Activated CD8-positive, alpha-beta memory T cell treated with anti-CD3 and anti-CD28 coated beads, Interleukin-2, amount 50 U/mL, for 24 hours (primary cell): ENCODE results near the gene ADAM12.

Source experiments
- DNase-seq: peaks from one replicate; pipeline ENCODE4 v3.0.0-alpha.2; 2020; ENCODE audit errors: extremely low read depth

Gene ADAM12

GRCh38 chr10:126215746-126216631, 172.3 kb downstream of the ADAM12 start:
- no peak for DNase-seq

GRCh38 chr10:126214679-126215078, 173.6 kb downstream of the ADAM12 start:
- no peak for DNase-seq

DNA sequence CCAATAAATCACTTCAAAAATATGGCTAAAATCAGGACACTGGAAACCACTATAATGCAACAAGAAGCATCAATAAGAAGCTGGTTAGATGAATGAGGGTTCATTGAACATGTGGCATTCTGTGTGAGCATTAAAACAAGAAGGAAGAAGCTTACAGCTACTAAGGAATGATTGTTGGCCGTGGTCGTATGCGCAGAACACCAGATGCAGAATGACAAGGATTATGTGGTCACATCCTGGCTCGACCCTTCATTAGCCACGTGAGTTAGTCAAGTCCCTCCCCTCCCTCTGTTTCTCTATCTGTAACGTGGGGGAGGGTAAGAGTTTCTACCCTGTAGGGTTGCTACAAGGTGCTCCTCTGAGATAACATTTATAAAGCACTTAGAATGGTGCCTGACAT, 174.3 kb downstream of the ADAM12 start:
- DNase-seq = no peak

DNA sequence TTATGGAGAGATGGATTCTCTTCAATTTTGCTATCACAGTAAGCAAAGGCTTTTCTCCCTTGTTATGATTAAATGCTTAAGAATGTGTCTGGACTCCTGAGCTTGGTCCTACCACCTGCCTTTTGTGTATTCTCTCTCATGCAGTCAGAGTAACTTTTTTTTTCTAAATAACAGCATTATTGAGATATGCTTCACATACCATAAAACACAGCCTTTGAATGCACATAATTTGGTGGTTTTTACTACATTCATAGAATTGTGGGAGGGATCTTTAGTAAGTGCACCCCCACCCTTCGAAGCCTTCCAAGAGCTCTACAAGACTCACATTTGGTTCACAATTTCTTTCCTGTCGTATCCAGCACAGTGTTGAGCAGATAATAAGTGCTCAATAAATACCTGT, 175.5 kb downstream of the ADAM12 start:
- DNase-seq = no peak

DNA sequence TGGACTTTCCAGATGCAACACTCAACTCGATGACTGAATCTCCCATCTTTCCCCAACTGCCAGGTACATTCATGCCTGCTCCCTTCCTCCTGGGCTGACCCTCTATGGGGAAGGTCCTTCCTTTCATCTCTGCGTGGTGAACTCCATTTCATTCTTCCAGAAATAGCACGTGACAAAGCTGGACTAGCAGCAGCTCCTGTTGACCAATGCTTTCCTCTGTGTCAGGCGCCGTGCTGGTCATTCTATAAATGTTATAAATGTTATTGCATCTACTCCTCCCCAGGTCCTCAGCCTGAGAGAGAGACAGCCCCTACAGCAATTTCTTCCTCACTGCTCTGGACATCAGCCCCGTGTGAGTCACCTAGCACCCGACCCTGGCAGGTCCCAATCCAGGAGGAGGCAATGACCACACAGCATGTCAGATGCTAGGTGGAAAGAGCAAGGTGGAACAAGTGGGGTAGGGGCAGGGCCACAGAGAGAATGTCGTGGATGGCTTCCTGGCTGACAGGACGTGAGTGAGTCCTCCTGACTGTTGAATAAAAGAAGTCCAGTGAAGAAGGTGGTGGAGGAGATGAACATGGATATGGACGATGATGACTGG, 178.1 kb downstream of the ADAM12 start:
- no peak for DNase-seq

DNA sequence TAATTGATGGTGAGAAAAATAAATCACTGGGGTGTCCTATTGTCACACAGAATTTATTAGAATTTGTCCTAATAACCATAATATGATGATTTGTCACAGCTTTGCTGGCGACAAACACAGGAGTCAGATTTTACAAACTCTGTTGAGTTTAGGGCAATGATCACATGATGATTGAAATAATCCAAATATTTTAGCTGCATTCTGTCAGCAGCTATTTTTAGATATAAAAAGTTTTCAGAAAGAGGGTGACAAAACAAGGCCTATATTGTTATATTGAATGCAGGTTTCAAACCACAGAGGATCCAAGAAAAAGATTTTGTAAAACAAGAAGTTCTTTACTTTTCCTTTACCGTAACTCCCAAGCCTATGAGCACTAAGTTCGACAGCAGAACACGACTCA, 178.8 kb downstream of the ADAM12 start:
- DNase-seq = no peak

DNA sequence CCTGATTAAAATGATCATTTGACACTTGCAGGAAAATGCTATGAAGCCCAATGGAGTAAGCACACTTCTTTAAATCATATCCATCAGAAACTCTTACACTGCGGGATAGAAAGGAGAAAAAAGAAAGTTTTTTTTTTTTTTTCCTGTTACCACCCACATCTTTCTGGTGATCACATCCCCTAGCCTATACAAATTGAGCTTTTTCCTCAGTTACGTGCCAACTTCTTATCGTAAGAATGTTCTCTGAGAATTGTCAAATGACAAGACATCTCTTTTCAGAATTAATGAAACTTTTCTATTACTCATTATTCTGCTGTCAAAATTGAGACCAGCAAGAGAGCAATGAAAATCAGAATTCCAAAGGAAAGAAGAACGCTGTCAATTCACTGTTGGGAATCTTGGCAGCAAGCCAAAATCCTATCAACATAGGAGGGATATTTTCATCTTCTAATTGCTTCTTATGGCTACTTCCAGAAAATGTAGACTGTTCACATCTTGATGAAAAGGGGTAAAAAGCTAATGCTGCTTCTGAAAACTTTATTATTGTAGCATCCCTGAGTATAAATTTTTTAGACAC, 179.5 kb downstream of the ADAM12 start:
- no peak for DNase-seq

DNA sequence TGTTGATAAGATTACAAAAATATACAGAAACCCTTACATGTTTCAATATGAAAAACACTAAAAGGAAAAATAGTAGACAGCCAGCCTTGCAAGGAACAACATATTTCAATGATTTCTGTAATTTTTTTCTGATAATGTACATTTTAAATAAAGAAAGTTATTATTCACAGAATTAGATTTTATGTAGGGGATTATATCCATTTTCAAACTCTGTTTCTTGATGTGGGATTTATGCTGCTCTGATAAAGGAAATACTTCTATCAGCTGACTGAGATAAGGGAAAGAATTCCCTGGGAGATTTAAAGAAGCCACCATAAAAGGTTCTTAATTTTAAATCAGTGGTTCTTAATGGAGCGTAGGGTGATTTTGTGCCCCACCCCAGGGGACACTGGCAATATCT, 180.4 kb downstream of the ADAM12 start:
- no peak for DNase-seq

DNA sequence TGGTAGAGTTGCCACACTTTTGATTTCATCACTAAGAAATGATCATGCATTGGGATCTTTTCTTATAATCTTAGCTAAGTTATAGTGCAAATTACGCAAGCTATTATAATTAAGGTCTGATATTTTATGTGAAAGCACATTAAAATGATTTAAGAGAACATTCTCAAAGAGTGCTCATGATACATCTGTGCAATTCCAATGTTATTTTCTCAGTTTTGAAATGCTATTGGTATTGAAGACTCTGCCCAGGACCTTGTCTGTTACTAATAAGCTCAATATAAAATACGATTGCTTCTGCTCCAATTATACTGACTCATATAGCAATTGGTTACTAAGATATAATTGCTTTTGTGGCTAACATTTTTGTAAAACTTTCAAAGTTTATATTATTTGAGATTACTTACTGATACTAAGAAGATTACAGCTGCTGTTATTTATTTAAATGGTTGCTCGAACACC, 180.9 kb downstream of the ADAM12 start:
- DNase-seq = no peak

DNA sequence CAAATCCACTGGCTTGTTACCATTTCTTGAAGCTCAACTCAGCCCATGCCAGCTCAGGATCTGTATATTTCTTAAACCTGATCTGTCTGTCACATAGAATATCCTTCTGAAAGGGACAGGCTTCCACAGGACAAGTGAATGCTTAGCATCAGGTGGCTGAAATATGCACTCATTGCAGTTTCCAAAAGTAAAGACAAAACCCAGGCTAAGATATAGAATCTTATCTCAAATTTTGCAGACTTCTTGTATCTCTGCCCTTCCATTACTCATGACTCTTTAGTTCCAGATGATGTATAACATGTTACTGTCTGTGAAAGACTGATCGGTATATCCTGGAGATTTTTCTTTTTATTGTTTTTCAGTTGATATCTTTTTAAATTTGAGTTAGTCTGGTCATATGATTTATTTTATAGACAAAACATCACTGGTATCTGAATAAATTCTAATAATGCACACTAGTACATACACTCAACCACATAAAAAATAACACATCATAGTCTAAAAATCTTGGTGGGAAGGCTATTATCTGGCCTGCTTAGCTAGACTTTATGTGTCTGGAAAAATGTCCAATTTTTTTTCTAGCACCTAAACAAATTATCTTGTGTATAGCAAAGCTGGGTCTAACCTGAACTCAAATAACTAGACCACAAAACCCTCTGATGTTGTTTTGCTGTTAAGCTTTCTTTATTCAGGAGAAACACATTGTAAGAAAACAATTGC, 182.6 kb downstream of the ADAM12 start:
- no peak for DNase-seq

GRCh38 chr10:126204320-126204719, 184.0 kb downstream of the ADAM12 start:
- DNase-seq = no peak

GRCh38 chr10:126203746-126204145, 184.5 kb downstream of the ADAM12 start:
- no peak for DNase-seq

DNA sequence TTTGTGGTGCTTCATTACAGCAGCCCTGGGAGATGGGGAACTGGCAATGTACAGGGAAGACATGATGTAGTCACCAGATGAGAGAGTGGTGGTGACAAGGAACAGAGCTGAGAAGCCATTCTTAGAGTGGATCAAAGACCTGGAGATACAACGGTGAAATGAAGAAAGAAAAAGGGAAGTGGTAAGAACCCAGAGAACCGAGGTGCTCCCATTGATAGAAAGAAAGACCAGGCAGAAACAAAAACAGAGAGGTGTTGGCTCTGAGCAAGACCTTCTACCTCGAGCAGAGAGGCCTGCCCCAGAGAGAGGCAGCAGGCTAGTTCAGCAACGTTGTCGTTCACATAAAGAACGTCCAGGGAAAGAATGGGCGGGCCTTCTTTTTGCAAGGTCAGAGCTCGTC, 186.7 kb downstream of the ADAM12 start:
- no peak for DNase-seq

DNA sequence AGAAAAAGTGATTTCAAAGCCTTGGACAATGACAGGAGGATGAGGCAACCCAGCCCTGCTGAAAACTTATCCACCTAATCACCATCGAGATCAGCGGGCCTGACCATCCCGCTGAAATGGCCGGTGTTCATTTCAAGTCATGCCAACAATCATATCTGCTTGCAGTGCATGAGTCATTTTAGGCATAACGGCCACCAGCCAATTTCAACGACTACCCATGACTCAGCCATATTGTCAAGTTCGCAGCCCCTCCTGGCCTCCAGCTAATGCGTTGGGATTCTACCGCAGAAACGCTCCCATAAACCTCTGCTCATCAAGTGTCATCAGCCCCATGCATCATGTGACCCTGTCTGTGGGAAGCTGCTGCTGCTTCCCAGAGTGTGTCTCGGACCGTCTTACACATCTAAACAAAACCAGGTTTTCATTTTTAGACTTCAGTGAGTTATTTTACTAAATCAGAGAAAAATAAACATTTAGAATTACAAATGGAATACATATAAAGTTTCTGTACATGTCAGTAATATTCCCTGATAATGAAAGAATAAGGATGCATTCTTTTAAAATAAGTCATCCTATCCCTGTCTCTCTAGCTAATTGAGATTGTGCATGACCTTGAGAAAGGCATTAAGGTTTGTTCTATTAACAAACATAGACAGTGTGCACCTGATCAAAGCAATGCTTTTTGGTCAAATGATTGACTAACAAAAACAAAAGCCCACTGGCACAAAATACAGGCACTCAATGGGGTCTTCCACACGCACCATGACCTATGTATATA, 188.9 kb downstream of the ADAM12 start:
- DNase-seq = no peak

GRCh38 chr10:126198681-126199080, 189.6 kb downstream of the ADAM12 start:
- DNase-seq = no peak

- DNase-seq = no peak
Observed at GRCh38 chr10:126197036-126197543, 191.2 kb downstream of the ADAM12 start.

GRCh38 chr10:126196281-126196680, 192.0 kb downstream of the ADAM12 start:
- DNase-seq = no peak

- DNase-seq = no peak
Observed at GRCh38 chr10:126191192-126191591, 197.1 kb downstream of the ADAM12 start.

DNA sequence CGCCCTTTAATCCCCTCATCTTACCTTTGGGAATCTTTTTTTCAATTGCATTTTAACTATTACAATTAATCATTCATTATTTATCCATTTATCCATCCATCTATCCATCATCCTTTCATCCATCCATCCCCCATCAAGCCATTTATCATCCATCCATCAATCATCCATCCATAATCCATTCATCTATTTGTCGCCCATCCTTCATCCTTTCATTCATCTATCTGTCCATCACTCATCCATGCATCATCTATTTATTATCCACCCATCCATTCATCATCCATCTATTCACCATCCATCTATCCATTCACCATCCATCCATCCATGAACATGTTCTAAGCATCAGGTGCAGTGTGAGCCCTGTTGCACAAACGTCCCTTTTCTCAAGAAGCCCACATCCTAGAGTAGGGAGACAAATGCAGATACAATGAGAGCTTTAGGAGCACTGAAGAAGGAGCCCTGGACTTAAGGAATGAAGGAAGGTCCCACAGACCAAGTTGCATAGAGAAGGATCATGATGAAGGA, 199.5 kb downstream of the ADAM12 start:
- DNase-seq = no peak

- no peak for DNase-seq
Observed at GRCh38 chr10:126187399-126187798, 200.9 kb downstream of the ADAM12 start.

DNA sequence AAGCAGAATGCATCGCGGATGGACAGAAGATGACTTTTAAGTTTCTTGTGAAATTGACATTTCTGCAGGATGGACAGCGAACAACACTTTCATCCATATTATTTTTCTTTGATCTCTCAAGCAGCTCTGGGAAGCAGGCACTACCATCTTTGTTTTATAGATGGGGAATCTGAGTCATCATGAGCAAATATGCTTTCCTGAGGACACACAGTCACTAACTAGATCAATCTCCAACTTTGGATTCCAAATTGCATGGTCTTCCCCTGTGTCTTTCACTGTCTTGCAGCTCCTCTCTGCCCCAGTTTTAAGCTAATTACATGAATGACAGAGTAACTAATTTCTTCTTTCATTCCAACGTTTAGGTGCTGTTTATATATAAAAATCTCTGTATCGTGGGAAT, 201.5 kb downstream of the ADAM12 start:
- no peak for DNase-seq
